Measurements from ENCODE around the gene RNF144A. TPM values are rescaled to one million over a fixed set of nuclear protein-coding genes. Genes with fewer than 3 reads are reported as not detected.

RNF144A gene
- total and polyA plus RNA-seq, 2 experiments from 2014 or later: 0.60 to 3.5 TPM

DNA sequence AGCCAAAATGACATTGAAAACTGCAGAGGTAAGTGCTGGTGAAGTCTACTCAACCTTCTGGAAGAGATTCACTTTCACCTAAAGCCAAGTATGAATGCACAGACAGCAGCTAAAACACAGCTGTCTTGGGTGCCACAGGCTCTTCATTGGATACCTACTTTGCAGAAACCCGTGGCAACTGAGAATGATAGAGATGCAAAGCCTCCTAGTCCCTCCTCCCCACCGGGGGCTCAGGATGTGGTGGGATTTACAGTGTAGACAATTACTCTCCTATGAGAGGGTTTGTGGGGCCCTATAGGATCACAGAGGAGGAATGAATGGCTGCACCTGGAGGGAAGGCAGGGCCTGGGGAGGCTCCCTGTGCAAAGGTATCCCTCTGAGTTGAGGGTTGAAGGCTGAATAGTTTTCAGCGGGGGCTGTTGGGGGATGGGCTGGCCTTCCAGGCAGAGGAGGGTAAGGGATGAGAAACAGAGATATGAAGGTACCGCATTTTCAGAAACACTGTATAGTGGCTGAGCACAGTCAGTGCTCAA, 131.6 kb downstream of the RNF144A start:
- Histone ChIP-seq H3K27ac (no peak overlapping the region), H3K9me2 (ENCODE audit: insufficient read depth) (no peaks in the 10 kb centered on the region), H3K9ac (no peak overlapping the region), H3K36me3 (ENCODE audit: low read depth) (no peaks in the 10 kb centered on the region), H3K27me3 (replicated peaks; ENCODE audit: insufficient read depth) (peaks cover 7% of the 10 kb centered on the region; the same call in 1 of the 2 replicates), H2AFZ (no peak overlapping the region), H3K9me3 (ENCODE audit: low read depth) (no peaks in the 10 kb centered on the region), H3F3A (ENCODE audit: insufficient read depth) (no peaks in the 10 kb centered on the region), H3K4me1 (ENCODE audit: insufficient read depth) (no peaks in the 10 kb centered on the region), H3K4me3 (no peak overlapping the region), H3K4me2 (ENCODE audit: unreplicated experiment) (no peak overlapping the region), H4K20me1 (ENCODE audit: insufficient read depth) (no peaks in the 10 kb centered on the region), H3K79me2 (ENCODE audit: insufficient read depth) (no peaks in the 10 kb centered on the region)
- WGBS, 2 experiments (ENCODE audit: low coverage in 1 of 2, low lambda C conversion rate in 2 of 2, missing lambda C conversion rate in 2 of 2): 81 to 87% methylated on average over 4 of the region's 4 CpGs
- in situ Hi-C loops (cut with MboI): no loop called here
- DNase-seq: no peak
- TF ChIP-seq EZH2phosphoT487 (IDR thresholded peaks at IDR 0.05; ENCODE audit: insufficient read depth, low read depth) (no peak), EZH2 (IDR thresholded peaks at IDR 0.05; ENCODE audit: insufficient read depth, poor library complexity, severe bottlenecking) (no peak)

DNA sequence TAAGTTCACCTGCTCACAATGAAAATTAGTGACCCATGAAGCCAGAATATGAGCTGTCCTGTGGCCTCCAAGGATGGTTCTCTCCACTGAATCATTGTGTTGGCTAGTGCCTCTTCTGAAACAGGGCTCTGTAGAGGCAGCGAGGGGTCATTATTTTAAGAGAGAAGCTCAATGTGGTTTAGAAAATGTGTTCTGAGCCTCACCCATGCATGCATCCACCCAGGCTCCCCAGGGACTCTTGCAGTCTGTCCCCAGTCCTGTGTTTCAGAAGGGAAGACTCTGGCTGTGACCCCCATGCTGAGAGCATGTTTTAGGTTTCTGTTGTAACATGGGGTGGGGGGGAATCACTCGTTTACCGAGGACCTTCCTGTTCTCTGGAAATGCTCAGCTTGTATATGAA, 135.2 kb downstream of the RNF144A start:
- no peak overlapping the region for H3K27ac ChIP-seq
- no peaks in the 10 kb centered on the region for H3K9me3 ChIP-seq (ENCODE audit: low read depth)
- no peaks in the 10 kb centered on the region for H3K4me1 ChIP-seq (ENCODE audit: insufficient read depth)
- 32 to 48% methylated on average over 3 of the region's 3 CpGs for WGBS, 2 experiments (ENCODE audit: low coverage in 1 of 2, low lambda C conversion rate in 2 of 2, missing lambda C conversion rate in 2 of 2)
- H3K27me3 ChIP-seq (replicated peaks; ENCODE audit: insufficient read depth): peaks cover 7% of the 10 kb centered on the region; the same call in 1 of the 2 replicates
- H3K36me3 ChIP-seq (ENCODE audit: low read depth): no peaks in the 10 kb centered on the region
- H3K4me2 ChIP-seq (ENCODE audit: unreplicated experiment): no peak overlapping the region
- in situ Hi-C loops (cut with MboI): no loop called here
- DNase-seq: no peak
- H3K4me3 ChIP-seq: no peak overlapping the region
- no peak overlapping the region for H3K9ac ChIP-seq
- H3F3A ChIP-seq (ENCODE audit: insufficient read depth): no peaks in the 10 kb centered on the region
- no peaks in the 10 kb centered on the region for H3K9me2 ChIP-seq (ENCODE audit: insufficient read depth)
- H3K79me2 ChIP-seq (ENCODE audit: insufficient read depth): no peaks in the 10 kb centered on the region
- H4K20me1 ChIP-seq (ENCODE audit: insufficient read depth): no peaks in the 10 kb centered on the region
- no peak overlapping the region for H2AFZ ChIP-seq
- TF ChIP-seq EZH2phosphoT487 (IDR thresholded peaks at IDR 0.05; ENCODE audit: insufficient read depth, low read depth): no peak
- no peak for TF ChIP-seq EZH2 (IDR thresholded peaks at IDR 0.05; ENCODE audit: insufficient read depth, poor library complexity, severe bottlenecking)

DNA sequence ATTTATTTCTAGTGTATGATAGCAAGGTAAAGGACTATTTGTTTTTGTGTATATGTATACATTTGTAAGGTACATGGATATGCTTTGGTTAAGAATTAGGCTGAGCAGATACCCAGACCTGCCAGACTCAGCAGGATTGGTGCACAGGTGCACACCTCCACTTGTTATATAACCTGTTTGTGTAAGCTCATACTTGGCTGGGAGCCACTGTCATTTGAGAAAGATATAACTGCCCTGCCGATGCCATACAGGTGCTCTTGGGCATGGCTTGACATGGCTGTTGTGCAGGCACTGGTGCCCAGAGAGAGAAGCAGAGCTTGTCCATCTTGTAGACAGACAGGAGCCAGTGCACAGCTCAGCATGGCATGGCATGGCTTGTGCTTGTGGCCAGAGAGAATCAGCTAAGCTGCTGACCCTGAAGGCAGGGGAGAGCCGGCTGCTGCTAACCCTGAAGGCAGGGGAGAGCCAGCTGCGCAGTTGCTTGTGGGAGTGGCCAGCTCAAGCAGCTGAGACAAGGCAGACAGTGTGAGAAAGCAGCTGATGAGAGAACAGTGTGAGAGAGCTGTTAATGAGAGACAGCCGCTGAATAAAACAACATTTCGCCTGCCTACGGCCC, 136.5 kb downstream of the RNF144A start:
- Histone ChIP-seq H3K79me2 (ENCODE audit: insufficient read depth) (no peaks in the 10 kb centered on the region), H3K9ac (no peak overlapping the region), H3K27ac (no peak overlapping the region), H2AFZ (no peak overlapping the region), H3K36me3 (ENCODE audit: low read depth) (no peaks in the 10 kb centered on the region), H3K9me3 (ENCODE audit: low read depth) (no peaks in the 10 kb centered on the region), H3K9me2 (ENCODE audit: insufficient read depth) (no peaks in the 10 kb centered on the region), H3K4me2 (ENCODE audit: unreplicated experiment) (no peak overlapping the region), H4K20me1 (ENCODE audit: insufficient read depth) (no peaks in the 10 kb centered on the region), H3F3A (ENCODE audit: insufficient read depth) (no peaks in the 10 kb centered on the region), H3K27me3 (replicated peaks; ENCODE audit: insufficient read depth) (peaks cover 7% of the 10 kb centered on the region; the same call in 1 of the 2 replicates), H3K4me1 (ENCODE audit: insufficient read depth) (no peaks in the 10 kb centered on the region), H3K4me3 (no peak overlapping the region)
- in situ Hi-C loops (cut with MboI): no loop called here
- TF ChIP-seq EZH2 (IDR thresholded peaks at IDR 0.05; ENCODE audit: insufficient read depth, poor library complexity, severe bottlenecking) (no peak), EZH2phosphoT487 (IDR thresholded peaks at IDR 0.05; ENCODE audit: insufficient read depth, low read depth) (no peak)
- no peak for DNase-seq
- WGBS, 2 experiments (ENCODE audit: low coverage in 1 of 2, low lambda C conversion rate in 2 of 2, missing lambda C conversion rate in 2 of 2): 14 to 17% methylated on average over 6 of the region's 6 CpGs

DNA sequence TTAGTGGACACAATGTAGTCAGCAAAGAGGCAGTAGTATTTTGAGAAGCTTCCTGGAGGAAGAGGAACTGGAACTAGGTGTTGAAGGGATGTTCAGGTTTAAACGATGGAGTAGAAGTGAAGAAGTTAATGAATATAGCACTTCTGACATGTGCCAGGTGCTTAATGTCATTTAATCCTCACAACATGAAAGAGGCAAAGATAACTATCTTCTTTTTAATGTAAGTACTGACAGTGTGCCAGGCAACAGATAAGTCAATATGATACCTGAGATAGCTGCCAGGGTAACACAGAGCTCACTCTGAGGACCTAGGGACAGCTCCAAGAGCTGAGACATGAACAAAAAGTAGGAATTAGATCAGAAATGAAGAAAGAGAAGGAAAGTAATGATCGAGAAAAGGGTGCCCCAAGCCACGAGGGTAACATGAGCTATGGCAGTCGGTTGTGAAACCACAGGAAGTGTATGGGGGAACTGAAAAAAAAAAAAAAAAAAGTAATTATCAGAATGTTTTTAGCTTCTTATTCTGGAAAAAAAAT, 140.7 kb downstream of the RNF144A start:
- 67 to 76% methylated on average over 4 of the region's 4 CpGs for WGBS, 2 experiments (ENCODE audit: low coverage in 1 of 2, low lambda C conversion rate in 2 of 2, missing lambda C conversion rate in 2 of 2)
- Histone ChIP-seq H3K36me3 (ENCODE audit: low read depth) (no peaks in the 10 kb centered on the region), H3K4me2 (ENCODE audit: unreplicated experiment) (no peak overlapping the region), H3K4me3 (no peak overlapping the region), H3K9ac (no peak overlapping the region), H3K79me2 (ENCODE audit: insufficient read depth) (no peaks in the 10 kb centered on the region), H3K9me2 (ENCODE audit: insufficient read depth) (no peaks in the 10 kb centered on the region), H3K4me1 (ENCODE audit: insufficient read depth) (no peaks in the 10 kb centered on the region), H3F3A (ENCODE audit: insufficient read depth) (no peaks in the 10 kb centered on the region), H3K27me3 (replicated peaks; ENCODE audit: insufficient read depth) (peaks cover 4% of the 10 kb centered on the region; the same call in 1 of the 2 replicates), H3K27ac (no peak overlapping the region), H4K20me1 (ENCODE audit: insufficient read depth) (no peaks in the 10 kb centered on the region), H3K9me3 (ENCODE audit: low read depth) (no peaks in the 10 kb centered on the region), H2AFZ (no peak overlapping the region)
- in situ Hi-C loops (cut with MboI): no loop called here
- no peak for DNase-seq
- TF ChIP-seq EZH2 (IDR thresholded peaks at IDR 0.05; ENCODE audit: insufficient read depth, poor library complexity, severe bottlenecking) (no peak), EZH2phosphoT487 (IDR thresholded peaks at IDR 0.05; ENCODE audit: insufficient read depth, low read depth) (no peak)
